ENCODE data around the gene ABHD17A. TPM values are rescaled to one million over a fixed set of nuclear protein-coding genes. Genes with fewer than 3 reads are reported as not detected.

Gene ABHD17A
- polyA plus RNA-seq, 1 experiment = 48.8 TPM

Other genes with a start within 250 kb of the ABHD17A start
- gene TCF3, start 232.9 kb downstream of the ABHD17A start, polyA plus RNA-seq (2011; rRNA removed) = 32.6 and 49.8 TPM in 2 replicates
- not detected in 2 replicates for gene ONECUT3, start 132.0 kb downstream of the ABHD17A start, polyA plus RNA-seq (2011; rRNA removed)
- 2.7 and 4.6 TPM in 2 replicates for gene ATP8B3, start 73.2 kb downstream of the ABHD17A start, polyA plus RNA-seq (2011; rRNA removed)
- gene REXO1, start 37.0 kb downstream of the ABHD17A start, polyA plus RNA-seq (2011; rRNA removed) = 4.6 and 11.0 TPM in 2 replicates
- 3.7 and 5.7 TPM in 2 replicates for gene KLF16, start 21.9 kb downstream of the ABHD17A start, polyA plus RNA-seq (2011; rRNA removed)
- gene ADAT3, start 19.9 kb upstream of the ABHD17A start, polyA plus RNA-seq (2011; rRNA removed) = 0.56 and 0.64 TPM in 2 replicates
- 6.2 and 13.2 TPM in 2 replicates for gene SCAMP4, start 19.9 kb upstream of the ABHD17A start, polyA plus RNA-seq (2011; rRNA removed)
- gene CSNK1G2, start 55.7 kb upstream of the ABHD17A start, polyA plus RNA-seq (2011; rRNA removed) = 26.1 and 48.1 TPM in 2 replicates
- gene BTBD2, start 130.2 kb upstream of the ABHD17A start, polyA plus RNA-seq (2011; rRNA removed) = 22.3 and 39.3 TPM in 2 replicates
- gene MKNK2, start 165.7 kb upstream of the ABHD17A start, polyA plus RNA-seq (2011; rRNA removed) = 71.9 and 108 TPM in 2 replicates
- 34.5 and 50.5 TPM in 2 replicates for gene MOB3A, start 210.8 kb upstream of the ABHD17A start, polyA plus RNA-seq (2011; rRNA removed)
- gene IZUMO4, start 211.4 kb upstream of the ABHD17A start, polyA plus RNA-seq (2011; rRNA removed) = 0.76 and 1.3 TPM in 2 replicates

Data from BJ (cell line).